Putamen (tissue), 1 donor: Measurements from ENCODE around the gene CLCF1.
A peak's percentile ranks its signal among the peaks of the same experiment; 100 is the strongest.

ENCODE experiments used
- DNase-seq: peaks from one replicate; pipeline ENCODE4 v3.0.0-alpha.2; 2016; ENCODE audit warnings: low spot score

Gene CLCF1

GRCh38 chr11:67356387-67356863, 17.0 kb downstream of the CLCF1 start:
- DNase-seq: no peak

GRCh38 chr11:67355794-67356386, 17.5 kb downstream of the CLCF1 start:
- DNase-seq: no peak

- DNase-seq: no peak
Measured at GRCh38 chr11:67355023-67355793, 18.2 kb downstream of the CLCF1 start.

- no peak for DNase-seq
Measured at GRCh38 chr11:67354075-67355022, 19.0 kb downstream of the CLCF1 start.

- DNase-seq: peak; percentile 96
Measured at GRCh38 chr11:67353317-67354074, 19.9 kb downstream of the CLCF1 start, which contains the start of gene POLD4. POLD4 (minus strand) TSS chr11:67353546; CDS start chr11:67353399, 147 bp downstream.

- DNase-seq: no peak
Measured at GRCh38 chr11:67352546-67353316, 20.7 kb downstream of the CLCF1 start.

GRCh38 chr11:67351275-67352005, 22.0 kb downstream of the CLCF1 start:
- peak; percentile 66 for DNase-seq

GRCh38 chr11:67349928-67350465, 23.4 kb downstream of the CLCF1 start:
- no peak for DNase-seq

- DNase-seq: no peak
Measured at GRCh38 chr11:67349457-67349856, 23.9 kb downstream of the CLCF1 start.

- DNase-seq: no peak
Measured at GRCh38 chr11:67349036-67349435, 24.4 kb downstream of the CLCF1 start.

GRCh38 chr11:67347964-67348749, 25.2 kb downstream of the CLCF1 start:
- no peak for DNase-seq

- DNase-seq: no peak
Measured at GRCh38 chr11:67345920-67346819, 27.2 kb downstream of the CLCF1 start.

GRCh38 chr11:67345247-67345919, 28.0 kb downstream of the CLCF1 start:
- no peak for DNase-seq

GRCh38 chr11:67344264-67344663, 29.1 kb downstream of the CLCF1 start:
- no peak for DNase-seq

GRCh38 chr11:67337257-67337656, 36.1 kb downstream of the CLCF1 start:
- no peak for DNase-seq

- DNase-seq: no peak
Measured at GRCh38 chr11:67332081-67332691, 41.2 kb downstream of the CLCF1 start.

GRCh38 chr11:67323526-67323925, 49.9 kb downstream of the CLCF1 start:
- DNase-seq: no peak
